GM23248 (cell line): ENCODE results near the gene KPNA5. TPM values are rescaled to one million over a fixed set of nuclear protein-coding genes. Genes with fewer than 3 reads are reported as not detected.
"Not testable (repeated sequence)": the region's sequence is repeated elsewhere in the genome, so short reads cannot be mapped to it uniquely, and the experiment has no call there.

Experiments
- DNase-seq: peaks from one replicate; pipeline ENCODE4 v3.0.0-alpha.2; 2015
- H2AFZ ChIP-seq: fragments of 200-600 bp; sonication (generic); 2 replicates; pipeline ENCODE4 v1.6.1; 2016; ENCODE audit warnings: antibody characterized with exemption
- H3F3A ChIP-seq: fragments of 200-600 bp; sonication (generic); 2 replicates; pipeline ENCODE4 v1.6.1; 2016; ENCODE audit warnings: mild to moderate bottlenecking, antibody characterized with exemption, mixed run types; ENCODE audit not compliant: insufficient read depth
- H3K27ac ChIP-seq: fragments of 200-600 bp; sonication (generic); 2 replicates; pipeline ENCODE4 v1.5.1; 2016; ENCODE audit warnings: mild to moderate bottlenecking
- H3K27me3 ChIP-seq: fragments of 200-600 bp; sonication (generic); replicated peaks from 2 replicates; pipeline ENCODE4 v1.6.1; 2016; ENCODE audit warnings: mild to moderate bottlenecking; ENCODE audit not compliant: insufficient read depth
- H3K36me3 ChIP-seq: fragments of 200-600 bp; sonication (generic); 2 replicates; pipeline ENCODE4 v1.6.1; 2016; ENCODE audit warnings: low read depth, mild to moderate bottlenecking
- H3K4me1 ChIP-seq: fragments of 200-600 bp; sonication (generic); 2 replicates; pipeline ENCODE4 v1.6.1; 2016; ENCODE audit warnings: mild to moderate bottlenecking; ENCODE audit not compliant: insufficient read depth
- H3K4me2 ChIP-seq: fragments of 200-600 bp; sonication (generic); one replicate; pipeline ENCODE4 v1.6.1; 2016; ENCODE audit warnings: mild to moderate bottlenecking; ENCODE audit not compliant: unreplicated experiment
- H3K4me3 ChIP-seq: fragments of 200-600 bp; sonication (generic); 2 replicates; pipeline ENCODE4 v1.5.1; 2016; ENCODE audit warnings: mild to moderate bottlenecking
- H3K79me2 ChIP-seq: fragments of 200-600 bp; sonication (generic); 2 replicates; pipeline ENCODE4 v1.6.1; 2016; ENCODE audit warnings: mild to moderate bottlenecking; ENCODE audit not compliant: insufficient read depth
- H3K9ac ChIP-seq: fragments of 200-600 bp; sonication (generic); 2 replicates; pipeline ENCODE4 v1.6.1; 2016; ENCODE audit warnings: mild to moderate bottlenecking
- H3K9me2 ChIP-seq: fragments of 200-600 bp; sonication (generic); 2 replicates; pipeline ENCODE4 v1.6.1; 2016; ENCODE audit warnings: mixed run types, mild to moderate bottlenecking, moderate library complexity; ENCODE audit not compliant: insufficient read depth
- H3K9me3 ChIP-seq: fragments of 200-600 bp; sonication (generic); one replicate; pipeline ENCODE4 v1.6.1; 2017; ENCODE audit warnings: low read depth
- H4K20me1 ChIP-seq: fragments of 200-600 bp; sonication (generic); 2 replicates; pipeline ENCODE4 v1.6.0; 2016; ENCODE audit not compliant: insufficient read depth
- EZH2 ChIP-seq: fragments of 200-600 bp; sonication (generic); IDR thresholded peaks from 2 replicates; pipeline ENCODE4 v1.6.1; 2018; ENCODE audit warnings: antibody characterized with exemption, mild to moderate bottlenecking; ENCODE audit not compliant: insufficient read depth, poor library complexity, severe bottlenecking
- EZH2phosphoT487 ChIP-seq: fragments of 200-600 bp; sonication (generic); IDR thresholded peaks from 2 replicates; pipeline ENCODE4 v1.6.1; 2018; ENCODE audit warnings: antibody characterized with exemption, moderate library complexity, mild to moderate bottlenecking, low read depth; ENCODE audit not compliant: insufficient read depth
- WGBS, 2 experiments: methylation state at CpG; one replicate each; pipeline ENCODE4 v1.1.6; 2015 to 2017; ENCODE audit warnings: low lambda C conversion rate in 2 of 2, low coverage in 1 of 2; ENCODE audit errors: missing lambda C conversion rate in 2 of 2; 5-methylcytosine and 5-hydroxymethylcytosine counted together
- in situ Hi-C: fragments of 300-500 bp; cut with MboI; formaldehyde crosslinking; loops from 2 replicates; pipeline ENCODE4 v1.15.0; 2020
- polyA plus RNA-seq: library from polyadenylated mRNA; unstranded; fragments of >200 nt; fragmentation: Nextera tagmentation; extraction: Ambion mirVana; gene quantifications from 2 replicates; pipeline ENCODE4 v1.2.1, GENCODE V29; 2016
- total RNA-seq: library from RNA; depleted of rRNA; stranded (reverse); fragments of >200 nt; shearing (Covaris generic); gene quantifications from 2 replicates; pipeline ENCODE4 v1.2.3, GENCODE V29; 2014

The KPNA5 gene
- total and polyA plus RNA-seq, 2 experiments from 2014 or later, result 2.4 to 3.4 TPM

DNA sequence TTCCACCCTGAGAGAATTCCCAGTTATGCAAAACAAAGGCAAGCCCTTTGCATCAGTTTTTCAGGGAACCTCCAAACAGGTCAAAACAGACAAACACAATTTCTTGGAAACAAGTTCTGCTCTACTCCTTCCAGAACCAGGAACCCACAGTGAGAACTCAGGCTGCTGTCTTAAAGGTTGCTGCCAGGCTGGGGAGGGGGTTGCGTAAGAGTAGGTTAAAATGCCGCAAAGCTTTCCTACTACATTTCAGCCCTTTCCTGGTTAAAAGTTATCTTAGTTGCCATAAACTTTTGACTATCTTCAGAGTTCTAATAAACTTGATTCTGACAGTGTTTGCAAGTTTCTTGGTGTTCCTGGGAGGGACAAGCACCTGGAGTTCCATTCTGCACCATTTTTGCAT lies 33.8 kb downstream of the KPNA5 start:
- in situ Hi-C loops, result no loop called here
- TF ChIP-seq EZH2phosphoT487, result no peak
- Histone ChIP-seq H3K9me3 (no peaks in the 10 kb centered on the region), H3K27ac (no peak overlapping the region), H3K79me2 (no peaks in the 10 kb centered on the region), H3K4me3 (no peak overlapping the region), H3K9ac (no peak overlapping the region), H3F3A (no peaks in the 10 kb centered on the region), H3K27me3 (no peaks in the 10 kb centered on the region), H3K4me2 (no peak overlapping the region), H3K9me2 (no peaks in the 10 kb centered on the region), H3K4me1 (no peaks in the 10 kb centered on the region), H4K20me1 (no peaks in the 10 kb centered on the region), H2AFZ (no peak overlapping the region), H3K36me3 (peaks cover 14% of the 10 kb centered on the region; the same call in 1 of the 2 replicates)
- 97 to 100% methylated on average over 2 of the region's 2 CpGs for WGBS, 2 experiments
- no peak for DNase-seq

DNA sequence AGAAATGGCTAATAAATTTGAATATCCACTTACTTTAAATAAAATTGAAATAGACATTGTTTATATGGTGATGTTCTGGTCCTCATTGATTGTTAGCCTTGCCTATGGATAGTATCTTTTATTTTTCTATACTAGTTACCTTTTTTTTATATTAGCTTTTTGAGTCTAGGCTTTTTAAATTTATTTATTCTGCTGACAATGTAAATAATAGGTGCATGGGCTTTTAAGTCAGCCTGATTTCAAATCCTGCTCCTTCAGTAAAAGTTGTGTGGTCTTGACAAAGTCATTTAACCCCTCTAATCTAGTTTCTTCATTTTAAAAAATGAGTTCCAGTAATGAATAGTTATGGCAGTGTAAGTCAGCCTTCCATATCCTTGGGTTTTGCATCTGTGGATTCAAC lies 45.9 kb downstream of the KPNA5 start:
- Histone ChIP-seq H3K4me1 (no peaks in the 10 kb centered on the region), H3K27ac (no peak overlapping the region), H3K36me3 (peaks cover 14% of the 10 kb centered on the region; the same call in 1 of the 2 replicates), H3K9me2 (no peaks in the 10 kb centered on the region), H3K79me2 (no peaks in the 10 kb centered on the region), H2AFZ (no peak overlapping the region), H3K9ac (no peak overlapping the region), H3K9me3 (no peaks in the 10 kb centered on the region), H3F3A (no peaks in the 10 kb centered on the region), H3K4me2 (no peak overlapping the region), H4K20me1 (no peaks in the 10 kb centered on the region), H3K27me3 (no peaks in the 10 kb centered on the region), H3K4me3 (no peak overlapping the region)
- no peak for DNase-seq
- in situ Hi-C loops, result no loop called here
- no peak for TF ChIP-seq EZH2
- TF ChIP-seq EZH2phosphoT487, result no peak

DNA sequence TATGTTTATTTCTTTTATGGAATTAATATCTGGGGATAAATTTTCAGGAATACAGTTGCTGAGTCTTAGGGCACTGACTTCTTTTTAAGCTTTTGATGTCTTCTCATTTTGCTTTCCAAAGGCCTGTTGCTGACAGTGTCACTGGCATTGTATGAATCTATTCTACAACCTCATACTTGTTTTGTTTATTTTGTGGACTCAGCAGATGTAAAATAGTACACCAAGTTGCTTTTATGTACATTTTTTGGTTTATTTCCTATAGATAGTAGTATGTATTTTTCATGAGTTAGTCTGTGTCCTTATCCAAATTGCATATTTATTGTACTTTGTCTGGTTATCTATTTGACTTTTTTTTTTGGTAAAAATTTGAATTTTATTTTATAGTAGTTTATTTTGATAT lies 49.5 kb downstream of the KPNA5 start:
- Histone ChIP-seq H3K9me2 (no peaks in the 10 kb centered on the region), H3K4me3 (no peak overlapping the region), H3K9ac (no peak overlapping the region), H3K4me2 (no peak overlapping the region), H4K20me1 (no peaks in the 10 kb centered on the region), H2AFZ (no peak overlapping the region), H3F3A (no peaks in the 10 kb centered on the region), H3K36me3 (peaks cover 12% of the 10 kb centered on the region; the same call in 1 of the 2 replicates), H3K4me1 (no peaks in the 10 kb centered on the region), H3K79me2 (no peaks in the 10 kb centered on the region), H3K27ac (no peak overlapping the region), H3K9me3 (no peaks in the 10 kb centered on the region), H3K27me3 (no peaks in the 10 kb centered on the region)
- TF ChIP-seq EZH2phosphoT487 (no peak), EZH2 (no peak)
- in situ Hi-C loops, result no loop called here
- DNase-seq, result no peak

DNA sequence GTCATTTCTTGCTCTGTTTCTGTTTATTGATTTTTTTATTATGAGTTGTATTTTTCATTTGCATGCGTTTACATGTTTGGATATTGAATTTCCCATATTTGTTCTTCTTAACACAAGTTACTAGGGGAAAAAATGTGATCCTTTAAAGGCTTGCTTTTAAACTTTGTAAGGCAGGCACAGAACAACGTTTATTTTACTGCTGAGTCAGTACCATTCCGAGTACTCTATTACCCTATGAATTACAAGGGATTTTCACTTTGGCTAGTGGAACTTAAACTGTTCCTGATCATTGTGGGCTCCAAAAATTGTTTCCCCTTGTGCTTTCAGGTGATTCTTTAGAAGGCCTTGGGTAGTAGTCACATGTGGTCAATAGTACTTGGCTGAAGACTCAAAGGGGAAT lies 56.0 kb downstream of the KPNA5 start:
- no peak for TF ChIP-seq EZH2phosphoT487
- no peak for TF ChIP-seq EZH2
- no peak overlapping the region for H3K9ac ChIP-seq
- no peak overlapping the region for H2AFZ ChIP-seq
- no peak for DNase-seq
- 92 to 97% methylated on average over 3 of the region's 3 CpGs for WGBS, 2 experiments
- H3K36me3 ChIP-seq, result peaks cover 6% of the 10 kb centered on the region; the same call in 1 of the 2 replicates
- in situ Hi-C loops, result no loop called here
- no peaks in the 10 kb centered on the region for H3K4me1 ChIP-seq
- no peaks in the 10 kb centered on the region for H3K27me3 ChIP-seq
- H3K4me2 ChIP-seq, result no peak overlapping the region
- no peak overlapping the region for H3K4me3 ChIP-seq
- H3K9me2 ChIP-seq, result no peaks in the 10 kb centered on the region
- no peaks in the 10 kb centered on the region for H3F3A ChIP-seq
- H3K79me2 ChIP-seq, result no peaks in the 10 kb centered on the region
- H3K27ac ChIP-seq, result no peak overlapping the region
- H4K20me1 ChIP-seq, result no peaks in the 10 kb centered on the region
- H3K9me3 ChIP-seq, result no peaks in the 10 kb centered on the region

DNA sequence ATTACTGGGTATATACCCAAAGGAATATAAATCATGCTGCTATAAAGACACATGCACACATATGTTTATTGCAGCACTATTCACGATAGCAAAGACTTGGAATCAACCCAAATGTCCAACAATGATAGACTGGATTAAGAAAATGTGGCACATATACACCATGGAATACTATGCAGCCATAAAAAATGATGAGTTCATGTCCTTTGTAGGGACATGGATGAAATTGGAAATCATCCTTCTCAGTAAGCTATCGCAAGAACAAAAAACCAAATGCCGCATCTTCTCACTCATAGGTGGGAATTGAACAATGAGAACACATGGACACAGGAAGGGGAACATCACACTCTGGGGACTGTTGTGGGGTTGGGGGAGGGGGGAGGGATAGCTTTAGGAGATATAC lies 59.5 kb downstream of the KPNA5 start:
- H2AFZ ChIP-seq, in situ Hi-C loops, H3K4me1 ChIP-seq, H3F3A ChIP-seq, H3K4me2 ChIP-seq, H3K9me3 ChIP-seq, DNase-seq, H3K79me2 ChIP-seq, H4K20me1 ChIP-seq, H3K9ac ChIP-seq, H3K9me2 ChIP-seq, H3K27me3 ChIP-seq, H3K4me3 ChIP-seq, H3K27ac ChIP-seq, H3K36me3 ChIP-seq: not testable (repeated sequence)
- 62 to 65% methylated on average over 3 of the region's 3 CpGs for WGBS, 2 experiments
